Activated CD4-positive, alpha-beta T cell treated with anti-CD3 and anti-CD28 coated beads, Interleukin-10, Interleukin-2, amounts not matched to agents 100 ng/mL and 50 ng/mL, durations not matched to agents 16 hours and 8 hours (primary cell): ENCODE measurements around the gene NTRK1.
A peak's percentile ranks its signal among the peaks of the same experiment; 100 is the strongest.

Experiments
- DNase-seq: peaks from one replicate; pipeline ENCODE4 v3.0.0-alpha.2; 2020

The NTRK1 gene

DNA sequence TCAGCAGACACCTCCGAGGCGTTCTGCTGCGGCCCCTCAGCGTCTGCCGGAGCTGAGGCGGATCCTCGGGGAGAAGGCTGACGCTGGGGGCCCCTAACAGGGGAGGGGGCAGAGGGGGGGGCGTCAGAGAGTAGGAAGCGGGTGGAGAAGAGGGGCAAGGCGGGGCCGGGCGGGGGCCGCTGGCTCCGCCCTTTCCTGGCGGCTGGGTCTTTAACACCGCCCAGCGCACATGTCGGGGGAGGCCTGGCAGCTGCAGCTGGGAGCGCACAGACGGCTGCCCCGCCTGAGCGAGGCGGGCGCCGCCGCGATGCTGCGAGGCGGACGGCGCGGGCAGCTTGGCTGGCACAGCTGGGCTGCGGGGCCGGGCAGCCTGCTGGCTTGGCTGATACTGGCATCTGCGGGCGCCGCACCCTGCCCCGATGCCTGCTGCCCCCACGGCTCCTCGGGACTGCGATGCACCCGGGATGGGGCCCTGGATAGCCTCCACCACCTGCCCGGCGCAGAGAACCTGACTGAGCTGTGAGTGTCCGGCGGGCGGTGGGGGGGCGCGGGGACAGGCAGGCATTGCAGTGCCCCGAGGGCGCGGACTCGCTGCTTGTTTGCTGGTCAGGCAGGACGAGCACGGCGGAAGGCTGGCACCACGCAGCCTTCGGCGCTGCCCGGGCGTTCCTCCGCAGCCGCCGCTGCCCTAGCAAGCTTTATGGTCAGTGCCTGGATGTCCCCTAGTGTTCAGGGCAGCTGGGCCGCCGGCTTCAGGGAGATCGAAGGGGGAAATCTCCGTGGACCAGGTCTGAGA, at the start of gene NTRK1:
Gene NTRK1, plus strand, starts transcription at position 238 of the 796 bp plus-strand sequence. Its CDS starts 70 bp downstream, at position 308.
- peak; percentile 59 for DNase-seq

DNA sequence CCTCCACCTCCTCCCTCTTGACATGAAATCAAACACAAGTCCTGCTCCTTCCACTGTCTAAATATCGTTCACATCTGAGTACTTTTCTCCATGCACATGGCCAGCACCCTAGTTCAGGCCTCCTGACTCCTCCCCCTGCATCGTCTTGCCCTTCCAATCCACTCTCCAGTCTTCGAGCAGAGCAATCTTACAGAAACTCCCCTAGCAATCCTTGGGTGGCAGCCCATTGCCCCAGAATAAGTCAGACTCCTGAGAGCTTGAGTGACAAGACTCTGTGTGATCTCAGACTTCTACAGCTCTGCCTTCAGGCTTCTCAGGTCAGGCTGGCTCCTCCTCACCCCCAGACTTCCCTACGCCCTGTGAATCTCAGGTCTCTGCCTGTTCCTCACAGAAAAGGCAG, 49.5 kb upstream of the NTRK1 start:
- no peak for DNase-seq

DNA sequence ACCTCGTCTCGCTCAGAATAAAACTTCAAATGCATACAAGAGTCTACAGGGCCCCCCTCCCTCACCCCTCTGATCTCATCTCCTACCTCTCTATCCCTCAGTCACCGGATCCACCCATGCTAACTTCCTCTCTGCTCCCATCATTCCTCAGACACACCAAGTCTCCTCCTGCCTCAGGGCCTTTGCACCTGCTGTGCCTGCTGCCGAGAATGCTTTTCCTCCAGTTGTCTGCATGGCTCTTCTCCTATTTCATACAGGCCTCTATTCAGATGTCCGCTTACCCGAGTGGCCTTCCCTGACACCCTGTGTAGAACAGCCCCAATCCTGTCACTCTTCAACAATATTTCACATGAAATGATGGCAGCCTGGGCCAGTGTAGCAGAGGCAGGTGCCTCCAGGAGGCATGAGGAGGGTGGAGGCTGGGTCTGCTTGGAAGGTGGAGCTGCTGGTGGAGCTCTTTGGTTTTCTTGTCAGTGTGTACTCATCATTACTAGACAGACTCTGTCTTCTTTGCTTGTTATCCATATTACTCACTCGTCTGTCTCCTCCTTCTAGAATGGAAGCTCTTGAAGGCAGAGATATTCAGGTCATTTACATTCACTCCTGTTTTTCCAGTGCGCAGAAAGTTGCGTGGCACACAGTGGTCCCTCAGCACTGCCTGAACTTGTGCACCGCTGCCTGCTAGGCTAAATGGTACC, 48.2 kb upstream of the NTRK1 start:
- DNase-seq = no peak

DNA sequence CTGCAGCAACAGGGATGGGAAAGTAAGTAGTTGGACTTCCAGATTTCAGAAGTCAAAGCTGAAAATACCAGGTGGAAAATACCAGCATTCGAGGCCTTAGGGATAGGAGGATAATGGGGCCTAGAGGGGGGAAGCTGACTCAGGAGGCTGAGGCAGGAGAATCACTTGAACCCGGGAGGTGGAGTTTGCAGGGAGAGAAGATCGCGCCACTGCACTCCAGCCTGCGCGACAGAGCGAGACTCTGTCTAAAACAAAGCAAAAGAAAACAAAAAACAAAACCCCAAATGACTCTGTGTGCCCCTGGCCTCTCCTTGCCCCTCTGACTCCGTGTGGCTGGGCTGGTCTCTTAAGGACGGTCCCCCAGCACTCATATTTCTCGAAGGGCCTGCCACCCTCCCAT, 47.4 kb upstream of the NTRK1 start:
- DNase-seq = no peak

DNA sequence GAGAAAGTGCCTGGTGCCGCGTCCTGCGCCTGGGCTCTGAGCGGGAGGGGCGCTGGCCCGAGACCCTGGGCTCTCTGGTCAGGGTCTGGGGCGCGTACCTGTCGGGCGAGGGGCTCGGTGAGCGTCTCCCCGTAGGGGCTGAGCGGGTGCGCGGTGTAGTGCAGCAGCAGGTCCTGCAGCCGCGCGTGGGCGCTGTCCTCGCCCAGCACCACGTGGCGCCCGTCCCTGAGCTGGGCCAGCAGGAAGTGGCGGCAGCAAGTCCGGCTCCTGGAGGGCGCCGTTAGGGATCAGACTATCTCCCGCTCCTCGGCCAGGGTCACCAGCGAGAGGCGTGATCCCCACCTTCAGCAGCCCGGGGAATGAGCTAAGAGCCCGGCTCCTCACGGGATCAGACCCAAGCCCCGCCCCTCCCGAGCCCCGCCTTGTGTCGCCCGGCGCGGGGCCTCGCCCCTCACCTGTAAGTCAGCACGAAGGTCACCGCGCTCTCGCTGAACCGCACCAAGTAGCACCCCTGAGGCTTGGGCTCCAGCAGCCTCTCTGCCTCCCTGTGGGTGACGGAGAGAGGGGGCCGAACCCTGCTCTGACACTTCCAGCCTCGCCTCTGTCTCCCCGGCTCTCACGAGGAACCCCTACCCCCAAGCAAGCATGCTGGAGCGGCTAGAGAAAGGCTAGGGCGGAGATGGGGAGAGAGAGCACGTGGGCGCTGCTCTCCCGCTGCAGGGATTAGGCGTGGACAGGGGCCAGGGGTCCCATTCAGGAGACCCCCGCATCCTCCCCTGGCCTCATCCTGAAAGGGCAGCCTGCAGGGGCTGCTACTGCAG, 46.7 kb upstream of the NTRK1 start:
- peak; percentile 83 for DNase-seq

DNA sequence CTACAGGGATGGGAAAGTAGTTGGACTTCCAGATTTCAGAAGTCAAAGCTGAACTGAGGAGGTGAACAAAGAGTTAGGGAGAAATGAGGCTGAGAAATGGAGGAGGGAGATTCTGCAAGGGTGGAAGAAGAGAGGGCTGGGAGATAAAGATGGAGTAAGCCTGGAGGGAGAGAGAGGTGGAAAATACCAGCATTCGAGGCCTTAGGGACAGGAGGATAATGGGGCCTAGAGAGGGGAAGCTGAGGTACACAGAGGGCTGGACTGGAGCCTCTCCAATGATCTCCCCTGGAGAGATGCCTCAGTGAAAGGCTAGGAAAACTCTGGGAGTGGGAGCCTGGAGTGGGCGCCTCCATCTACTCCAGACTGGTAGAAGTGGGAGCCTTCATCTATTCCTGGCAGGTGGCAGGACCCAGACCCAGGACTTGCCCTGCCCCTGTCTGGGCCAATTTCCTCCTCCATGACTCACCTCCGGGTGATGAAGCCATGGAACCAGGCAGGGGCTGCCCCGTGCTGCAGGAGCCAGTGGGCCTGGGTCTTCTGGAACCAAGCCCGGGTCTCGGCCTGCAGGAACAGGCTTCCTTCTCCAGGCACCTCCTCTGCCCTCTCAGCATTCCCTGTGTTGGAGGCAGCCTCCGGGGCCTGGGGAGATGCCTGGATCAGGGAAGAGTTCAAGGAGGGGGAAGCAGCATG, 45.9 kb upstream of the NTRK1 start:
- peak; percentile 71 for DNase-seq

DNA sequence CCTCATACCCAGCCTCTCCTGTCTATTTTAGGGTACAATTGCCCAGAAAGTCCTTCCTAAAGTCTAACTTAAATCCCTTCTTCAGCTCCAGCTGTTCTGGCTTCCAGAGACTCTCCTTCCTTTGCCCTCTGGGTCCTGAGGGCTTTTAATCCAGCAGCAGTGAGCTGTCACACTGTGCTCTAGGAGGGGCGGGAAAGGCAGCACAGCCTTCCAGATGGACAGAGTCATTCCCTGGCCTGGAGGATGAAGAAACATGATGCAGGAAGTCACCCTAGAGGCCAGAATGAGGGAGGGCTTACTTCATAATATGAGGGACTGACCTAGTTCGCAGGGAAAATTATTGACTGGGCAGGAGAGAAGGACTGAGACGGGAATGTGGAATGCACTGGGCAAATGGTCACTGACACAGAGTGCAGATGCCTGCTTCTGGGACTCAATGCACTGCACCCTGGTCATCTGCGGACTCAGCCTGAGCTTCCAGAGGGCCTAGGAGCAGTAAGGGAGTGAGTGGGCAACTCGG, 45.3 kb upstream of the NTRK1 start:
- DNase-seq = peak; percentile 30

DNA sequence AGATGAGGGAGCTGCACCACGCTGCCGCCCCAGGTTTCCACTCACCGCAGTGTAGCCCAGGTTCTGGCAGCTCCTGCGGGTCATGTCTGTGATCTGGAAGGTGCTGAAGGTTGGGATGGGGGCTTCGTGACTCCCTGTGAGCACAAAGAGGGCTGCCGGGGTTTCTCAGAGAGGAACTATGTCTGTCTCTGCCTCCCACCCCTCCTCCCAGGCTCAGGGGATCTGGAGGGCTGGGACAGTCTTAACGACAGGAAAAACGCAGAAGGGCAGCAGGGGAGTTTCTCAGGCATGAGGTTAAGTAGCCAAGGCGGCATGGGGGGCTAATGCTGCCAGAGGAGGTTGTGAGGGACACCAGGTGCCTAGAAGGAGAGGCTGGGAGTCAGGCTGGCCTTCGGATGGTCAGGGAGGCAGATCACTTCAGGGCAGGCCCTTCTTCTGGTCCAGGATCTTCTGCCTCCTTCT, 44.7 kb upstream of the NTRK1 start:
- no peak for DNase-seq

DNA sequence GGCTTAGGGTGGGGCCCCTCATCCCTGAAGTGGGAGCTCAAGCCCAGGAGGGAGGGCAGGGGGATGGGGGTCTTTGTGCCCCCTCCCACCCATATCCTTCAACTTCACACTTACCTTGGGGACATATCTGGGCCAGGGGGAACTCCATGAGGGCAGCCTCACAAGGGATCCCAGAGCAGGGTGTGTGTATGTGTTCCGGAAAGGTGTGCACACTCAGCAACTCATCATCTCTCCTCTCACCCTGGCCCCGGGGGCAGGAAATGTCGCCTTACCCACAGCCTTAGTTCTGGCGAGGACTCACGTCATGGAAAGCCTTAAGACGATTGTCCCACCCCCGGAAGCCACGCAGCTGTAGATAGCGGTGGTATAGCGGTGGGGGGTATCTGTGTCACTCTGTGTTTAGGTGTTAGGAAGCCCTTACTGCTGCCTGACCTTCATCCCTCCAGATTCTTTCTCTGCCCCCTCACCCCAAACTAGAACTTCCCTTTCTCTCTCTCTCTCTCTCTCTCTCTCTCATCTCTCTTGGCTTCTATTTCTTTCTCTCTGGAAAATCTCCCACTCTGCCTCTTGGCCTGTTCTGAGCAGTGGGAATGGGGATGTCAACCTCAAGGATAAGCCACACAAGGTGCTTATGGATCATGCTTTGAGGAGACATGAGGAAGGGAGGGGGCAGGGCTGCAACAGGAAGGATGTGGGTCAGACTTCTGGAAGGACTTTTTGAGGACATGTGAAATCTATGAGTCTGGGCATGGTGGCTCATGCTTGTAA, 43.9 kb upstream of the NTRK1 start, which contains the start of gene SH2D2A:
Gene SH2D2A, minus strand, starts transcription at position 288 of the 768 bp plus-strand sequence. Its CDS starts 140 bp downstream, at position 148.
- DNase-seq = peak; percentile 97

DNA sequence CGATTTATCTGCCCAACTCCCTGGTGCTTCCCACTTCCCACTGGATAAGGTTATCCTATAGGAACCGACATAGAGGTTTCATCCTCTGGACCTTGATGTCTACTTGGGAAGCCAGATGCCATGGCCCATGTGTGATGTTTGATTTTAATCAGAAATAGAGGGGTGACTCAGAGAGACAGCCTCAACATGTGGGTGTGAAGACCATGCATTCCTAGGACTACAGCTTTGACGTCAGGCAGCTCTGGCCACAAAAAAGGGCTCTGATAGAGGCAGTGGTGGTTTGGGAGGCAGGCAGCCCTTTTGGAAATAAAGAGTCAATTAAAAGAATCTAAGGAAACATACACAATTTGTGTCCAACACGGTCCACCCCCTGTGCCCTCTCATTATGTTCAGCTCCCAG, 38.9 kb upstream of the NTRK1 start:
- peak; percentile 49 for DNase-seq

DNA sequence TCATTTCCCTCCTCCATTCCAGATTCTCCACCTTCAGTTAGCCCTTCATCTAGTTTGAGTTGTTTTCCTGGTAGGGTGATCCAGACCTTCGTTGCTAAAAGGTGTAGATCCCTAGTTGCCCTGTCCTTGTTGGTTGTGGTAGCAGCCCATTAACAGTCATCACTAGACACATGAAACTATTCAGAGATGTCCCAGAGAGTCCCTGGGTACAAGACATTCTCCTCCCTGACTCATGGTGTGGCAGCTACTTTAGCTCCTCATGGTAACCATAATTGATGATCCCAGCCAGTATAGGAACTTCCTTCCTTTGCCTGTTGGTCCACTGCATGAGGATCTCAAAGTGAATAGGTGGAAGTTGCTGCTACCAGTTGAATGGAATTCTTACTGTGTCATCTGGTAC, 38.0 kb upstream of the NTRK1 start:
- no peak for DNase-seq

DNA sequence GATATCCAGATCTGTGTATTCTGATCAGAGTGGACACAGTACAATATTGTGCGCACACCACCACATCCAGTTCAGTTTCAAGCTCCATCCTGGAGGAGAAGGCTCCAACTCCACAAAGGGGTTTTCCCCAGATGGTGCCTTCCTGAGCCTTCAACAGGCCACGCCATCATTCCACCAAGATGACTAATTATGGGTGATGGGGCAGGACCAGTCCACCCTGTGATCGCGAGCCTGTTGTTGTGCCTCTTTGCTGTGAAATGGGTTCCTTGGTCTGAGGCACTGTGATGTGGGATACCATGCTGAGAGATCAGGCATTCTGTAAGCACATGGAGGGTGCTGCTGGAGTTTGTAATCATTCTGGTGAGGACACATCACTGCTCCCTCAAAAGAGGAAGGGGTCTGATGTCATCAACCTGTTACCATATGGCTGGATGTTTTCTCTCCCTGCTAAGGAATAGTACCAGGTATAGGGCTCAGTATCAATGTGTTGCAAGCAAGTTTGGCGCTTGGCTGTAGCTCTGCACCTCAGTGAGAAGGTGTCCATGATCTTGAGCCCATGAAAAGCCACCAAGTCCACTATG, 37.4 kb upstream of the NTRK1 start:
- no peak for DNase-seq

DNA sequence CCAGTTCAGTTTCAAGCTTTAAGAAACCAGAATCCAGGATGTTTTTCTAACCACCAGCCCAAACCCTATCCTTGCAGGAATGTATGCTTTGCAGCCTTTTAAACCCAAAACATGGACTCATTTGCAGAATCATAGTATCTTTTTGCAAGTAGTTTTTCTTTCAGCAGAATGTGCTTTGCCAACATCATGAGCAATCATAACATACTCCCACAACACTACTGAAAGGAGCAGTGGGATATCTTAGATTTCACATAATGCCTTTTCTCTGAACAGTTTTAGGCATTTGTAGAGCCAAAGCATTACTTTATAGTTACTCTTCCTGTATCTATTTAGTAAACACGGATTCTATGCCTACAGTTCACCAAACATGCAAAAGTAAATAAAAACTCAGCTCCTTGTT, 34.0 kb upstream of the NTRK1 start:
- no peak for DNase-seq

DNA sequence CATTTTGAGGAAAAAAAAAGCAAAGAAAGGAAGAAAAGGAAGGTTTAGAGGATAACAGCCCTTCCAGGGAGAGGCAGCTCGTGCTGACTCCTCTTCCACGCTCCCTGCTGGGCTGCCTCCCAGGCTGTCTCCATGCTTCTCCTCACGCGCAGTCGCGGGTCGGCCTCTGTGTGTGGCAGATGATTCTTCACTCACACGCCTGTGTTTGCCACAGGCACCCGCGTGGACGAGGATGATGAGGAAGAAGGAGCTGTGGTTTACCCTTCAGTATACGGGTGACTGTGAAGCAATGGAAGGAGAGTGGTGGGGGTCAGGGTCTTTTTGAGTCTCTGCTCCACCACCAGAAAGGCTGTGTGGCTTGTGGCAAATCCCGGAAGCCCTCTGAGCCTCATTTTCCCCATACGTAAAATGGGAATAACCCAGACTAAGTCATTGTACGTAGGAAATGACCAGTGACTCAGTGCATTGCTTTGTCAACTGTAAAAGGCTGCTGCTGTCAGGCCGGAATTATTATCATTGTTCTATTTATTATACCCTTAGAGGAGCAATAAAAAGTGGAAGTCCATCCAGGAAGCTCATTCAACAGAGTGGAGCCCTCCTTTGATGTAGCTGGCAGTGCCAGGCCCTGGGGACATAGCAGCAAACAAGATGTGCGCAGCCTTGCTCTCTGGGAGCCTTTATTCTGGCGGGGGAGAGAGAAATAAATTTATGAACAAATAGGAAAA, 32.1 kb upstream of the NTRK1 start:
- DNase-seq = no peak

DNA sequence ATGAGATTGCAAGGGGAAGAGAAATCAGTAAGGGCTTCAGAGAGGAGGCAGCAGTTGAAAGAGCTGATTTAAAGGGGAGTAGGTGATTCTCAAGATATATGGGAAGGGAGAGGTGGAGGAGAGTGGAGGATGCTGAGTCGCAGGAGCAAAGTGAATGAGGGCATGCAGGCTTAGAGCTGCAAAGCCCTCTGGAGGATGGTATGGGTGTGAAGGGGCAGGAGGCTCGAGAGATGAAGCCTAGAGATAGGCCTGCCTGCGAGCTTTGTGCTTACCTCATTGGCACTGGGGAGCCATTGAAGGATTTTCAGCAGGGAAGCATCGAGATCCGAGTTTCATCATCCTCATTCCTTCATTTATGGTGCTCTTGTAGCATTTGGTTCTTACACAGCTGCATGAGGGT, 28.2 kb upstream of the NTRK1 start:
- no peak for DNase-seq

DNA sequence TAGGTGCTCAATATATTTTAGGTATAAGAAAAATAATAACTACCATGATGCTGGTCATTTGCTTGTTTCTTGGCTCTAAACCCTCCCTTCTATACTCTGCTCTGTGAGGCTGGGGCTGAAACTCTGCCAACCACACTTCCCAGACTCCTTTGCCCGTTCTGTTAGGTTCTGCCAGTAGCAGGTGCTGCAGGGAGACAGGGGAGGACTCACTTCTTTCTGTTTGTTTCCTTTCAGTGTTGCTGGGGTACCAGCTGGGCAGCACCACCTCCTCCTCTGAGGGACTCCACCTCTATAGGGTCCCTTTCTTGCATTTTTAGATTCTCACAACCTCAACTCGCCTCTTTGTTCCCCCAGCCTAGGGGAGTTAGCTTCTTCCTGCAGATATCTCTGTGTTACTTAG, 27.1 kb upstream of the NTRK1 start:
- DNase-seq = no peak

DNA sequence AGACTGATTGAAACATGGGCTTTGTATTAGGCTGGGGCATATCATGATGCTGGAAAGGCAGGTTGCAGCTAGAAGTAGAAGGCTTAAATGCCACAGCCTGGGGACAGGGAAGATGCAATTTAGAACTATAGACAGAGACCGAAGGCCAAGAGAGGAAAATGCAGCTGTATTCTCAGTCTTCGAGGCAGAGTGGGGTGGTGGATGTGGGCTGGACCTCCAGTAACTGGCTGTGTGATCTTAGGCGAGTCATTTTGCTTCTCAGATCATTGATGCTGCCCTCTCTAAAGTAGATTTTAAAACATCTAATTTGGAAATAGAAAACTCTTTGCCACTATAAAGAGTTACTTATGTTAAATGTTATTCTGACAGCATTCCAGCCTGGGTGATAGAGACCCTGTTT, 26.3 kb upstream of the NTRK1 start:
- no peak for DNase-seq

DNA sequence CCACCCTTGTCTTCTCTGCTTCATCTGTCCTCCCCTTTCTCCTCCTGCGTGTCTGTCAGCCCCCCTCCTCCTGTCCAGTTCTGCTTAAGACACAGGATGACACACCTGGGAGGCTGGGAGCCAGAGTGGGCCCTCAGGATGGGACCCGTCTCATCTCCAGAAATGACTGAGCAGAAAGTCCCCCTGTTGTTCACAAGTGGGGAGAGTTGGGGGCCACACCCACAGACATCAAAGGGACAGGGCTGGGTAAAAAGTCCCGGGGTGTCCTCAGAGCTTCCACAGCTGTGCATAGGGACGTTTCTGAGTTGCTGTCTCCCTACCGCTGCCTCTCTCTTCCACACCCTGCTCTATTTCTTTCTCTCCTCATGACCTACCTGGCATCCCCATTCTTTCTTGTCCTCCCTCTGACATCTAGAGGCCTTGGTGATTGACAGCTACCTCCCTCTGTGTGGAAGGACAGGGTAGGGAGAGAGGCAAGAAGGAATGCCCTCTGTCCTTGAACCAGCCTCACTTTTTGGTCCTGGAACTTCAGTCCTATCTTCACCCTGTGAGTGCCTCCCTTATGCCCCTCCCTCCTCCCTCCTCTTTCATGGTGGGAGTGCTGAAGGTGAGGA, 24.5 kb upstream of the NTRK1 start:
- DNase-seq = peak; percentile 63

DNA sequence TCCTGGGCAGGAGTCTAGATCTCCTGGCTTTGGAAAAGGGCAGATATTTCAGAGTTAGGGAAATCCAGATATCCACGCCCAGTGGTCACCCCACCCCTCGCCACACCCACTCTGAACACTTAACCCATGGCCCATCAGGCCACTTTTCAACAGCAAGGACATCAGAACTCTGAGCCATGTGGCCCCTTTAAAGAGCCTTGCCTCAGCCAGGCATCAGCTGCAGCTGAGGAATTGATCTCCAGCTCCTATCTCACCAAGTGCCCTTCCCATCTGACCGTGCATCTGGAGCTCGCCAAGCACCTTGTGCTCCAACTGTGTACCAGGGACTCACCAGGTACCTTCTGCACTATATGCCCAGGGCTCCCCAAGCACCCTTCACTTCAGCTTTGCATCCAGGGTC, 23.8 kb upstream of the NTRK1 start:
- DNase-seq = no peak

DNA sequence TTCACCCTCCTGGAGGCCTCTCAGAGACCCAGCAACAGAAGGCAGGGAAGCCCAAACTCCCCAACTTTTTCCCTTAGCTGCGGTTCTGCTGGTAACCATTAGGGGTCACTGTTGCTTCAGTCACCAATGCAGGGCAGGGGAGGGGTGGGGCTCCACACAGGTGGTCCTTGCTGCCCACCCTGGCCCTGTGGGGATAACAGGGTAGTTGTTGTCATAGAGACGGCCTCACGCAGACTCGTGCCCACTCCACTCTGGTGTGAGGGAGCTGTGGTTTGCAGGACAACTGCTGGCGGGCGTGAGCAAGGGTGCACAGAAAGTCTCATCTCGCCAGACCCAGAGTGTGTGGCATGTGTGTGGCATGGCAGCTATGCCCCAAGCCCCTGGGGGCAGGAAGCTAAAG, 21.7 kb upstream of the NTRK1 start:
- peak; percentile 44 for DNase-seq
